Stimulated activated CD4-positive, alpha-beta T cell treated with anti-CD3 and anti-CD28 coated beads, TNF-alpha, amount 100 ng/mL, for 48 hours (primary cell): ENCODE measurements around the gene ZNRF2.
"Not testable (repeated sequence)": the region's sequence is repeated elsewhere in the genome, so short reads cannot be mapped to it uniquely, and the experiment has no call there.

Experiments
- DNase-seq, 3 donors: peaks; one replicate each; pipeline ENCODE4 v3.0.0-alpha.2; 2020; ENCODE audit warnings: low read depth in 3 of 3

ZNRF2 gene

DNA sequence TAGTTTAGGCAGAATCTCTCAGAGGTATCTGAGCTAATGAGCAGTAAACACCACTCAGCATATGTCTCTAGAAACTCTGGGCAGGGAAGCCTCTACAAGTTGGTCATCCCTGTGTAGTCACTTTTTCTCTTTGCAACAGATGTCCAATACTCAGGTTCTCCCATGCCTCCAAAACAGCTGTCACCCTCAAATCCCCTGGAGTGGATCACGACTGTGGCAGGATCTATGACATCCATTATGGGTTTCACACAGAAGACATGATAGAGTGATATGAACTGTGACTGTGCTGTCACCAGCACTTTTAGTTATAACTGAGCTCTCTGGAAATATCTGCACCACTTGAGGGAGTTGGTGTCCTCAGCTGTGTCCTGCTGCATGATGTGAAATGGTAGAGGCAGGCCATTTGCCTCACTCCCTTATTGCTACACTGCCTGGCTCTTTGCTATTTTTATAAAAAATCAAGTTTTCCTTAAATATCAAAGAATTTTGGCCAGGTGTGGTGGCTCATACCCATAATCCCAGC is 24.1 kb upstream of the ZNRF2 start:
- no peak for DNase-seq

DNA sequence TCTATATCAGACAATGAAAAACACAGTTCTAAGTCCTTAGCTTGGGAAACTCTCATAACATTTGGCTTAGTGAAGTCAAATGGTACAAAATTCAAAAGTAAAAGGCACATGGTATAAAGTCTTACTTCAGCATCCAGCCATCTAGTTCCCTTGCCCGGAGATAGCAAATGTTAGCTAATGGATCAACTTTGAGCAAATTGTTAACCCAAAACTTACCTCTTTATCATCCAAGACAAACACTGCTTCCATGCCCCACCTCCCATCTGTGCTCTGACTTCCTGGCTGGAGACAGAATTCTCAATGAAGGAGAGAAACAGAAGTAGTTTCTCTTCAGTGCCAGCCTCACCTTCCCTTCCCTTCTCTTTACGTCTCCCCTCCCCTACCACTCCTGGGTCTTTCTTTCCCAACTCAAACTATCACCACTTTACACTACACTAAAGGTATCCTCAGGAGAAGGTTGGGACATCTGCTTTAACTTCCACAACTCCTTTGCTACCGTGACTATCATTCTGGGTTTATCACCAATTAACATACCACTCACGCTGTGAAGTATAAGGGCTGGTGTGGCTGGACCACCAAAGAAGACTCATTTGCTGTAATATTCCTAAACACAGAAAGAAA is 21.2 kb upstream of the ZNRF2 start:
- DNase-seq, result no peak

DNA sequence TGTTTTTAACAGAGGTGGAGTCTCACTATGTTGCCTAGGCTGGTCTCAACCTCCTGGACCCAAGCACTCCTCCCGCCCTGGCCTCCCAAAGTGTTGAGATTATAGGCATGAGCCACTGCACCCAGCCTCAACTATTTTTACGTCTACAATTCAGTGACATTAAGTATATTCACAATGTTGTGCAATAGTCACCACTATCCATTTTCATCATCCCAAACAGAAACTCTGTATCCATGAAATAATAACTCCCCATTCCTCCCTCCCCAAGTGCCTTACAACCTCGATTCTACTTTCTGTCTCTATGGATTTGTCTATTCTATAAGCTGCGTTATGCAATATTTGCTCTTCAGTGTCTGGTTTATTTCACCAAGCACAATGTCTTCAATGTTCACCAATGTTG is 20.3 kb upstream of the ZNRF2 start:
- no peak for DNase-seq

DNA sequence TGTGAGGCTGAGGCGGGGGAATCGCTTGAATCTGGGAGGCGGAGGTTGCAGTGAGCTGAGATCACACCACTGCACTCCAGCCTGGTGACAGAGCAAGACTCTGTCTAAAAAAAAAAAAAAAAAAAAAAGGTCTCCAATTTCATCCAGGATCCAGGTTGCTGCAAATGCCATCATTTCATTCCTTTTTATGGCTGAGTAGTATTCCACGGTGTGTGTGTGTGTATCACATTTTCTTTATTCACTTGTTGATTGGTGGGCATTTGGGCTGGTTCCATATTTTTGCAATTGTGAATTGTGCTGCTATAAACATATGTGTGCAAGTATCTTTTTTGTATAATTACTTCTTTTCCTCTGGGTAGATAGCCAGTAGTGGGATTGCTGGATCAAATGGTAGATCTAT is 19.2 kb upstream of the ZNRF2 start:
- DNase-seq, result not testable (repeated sequence)

DNA sequence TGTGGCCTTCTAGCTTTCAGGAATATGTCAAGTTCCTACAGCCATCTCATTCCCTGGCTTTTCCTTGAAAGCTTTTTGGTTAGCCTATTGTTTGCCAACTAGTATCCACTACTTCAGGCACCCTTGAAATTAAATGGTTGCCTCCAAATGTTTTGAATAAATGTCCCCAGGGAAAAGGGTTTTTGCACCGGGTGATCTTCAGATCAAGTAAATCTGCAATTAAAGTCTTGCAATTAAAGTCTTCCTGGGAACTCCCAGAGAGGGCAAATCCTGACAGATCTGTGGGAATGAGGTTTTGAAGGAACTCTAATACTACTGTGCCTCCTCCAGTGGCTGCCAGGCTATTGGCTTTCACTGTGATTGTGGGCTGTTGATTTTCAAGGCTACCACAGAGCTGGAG is 17.7 kb upstream of the ZNRF2 start:
- no peak for DNase-seq

DNA sequence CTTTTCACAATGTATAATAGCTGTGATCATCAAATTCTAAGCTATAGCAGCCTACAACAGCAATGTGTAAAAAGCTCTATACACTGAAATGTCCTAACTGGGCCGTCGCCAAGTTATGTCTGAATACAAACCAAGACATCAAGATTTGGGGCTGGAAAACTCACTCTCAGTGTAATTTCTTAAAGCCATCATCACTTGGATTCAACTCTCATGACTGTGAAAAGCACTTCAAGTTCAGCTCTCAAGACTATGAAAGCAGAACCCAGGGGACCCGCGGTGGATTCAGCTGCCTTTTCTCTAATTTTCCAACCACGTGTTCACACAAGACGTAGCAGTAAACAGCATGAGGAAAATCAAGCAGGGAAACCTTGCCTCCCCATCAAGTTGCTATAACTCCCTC is 15.8 kb upstream of the ZNRF2 start:
- no peak for DNase-seq

DNA sequence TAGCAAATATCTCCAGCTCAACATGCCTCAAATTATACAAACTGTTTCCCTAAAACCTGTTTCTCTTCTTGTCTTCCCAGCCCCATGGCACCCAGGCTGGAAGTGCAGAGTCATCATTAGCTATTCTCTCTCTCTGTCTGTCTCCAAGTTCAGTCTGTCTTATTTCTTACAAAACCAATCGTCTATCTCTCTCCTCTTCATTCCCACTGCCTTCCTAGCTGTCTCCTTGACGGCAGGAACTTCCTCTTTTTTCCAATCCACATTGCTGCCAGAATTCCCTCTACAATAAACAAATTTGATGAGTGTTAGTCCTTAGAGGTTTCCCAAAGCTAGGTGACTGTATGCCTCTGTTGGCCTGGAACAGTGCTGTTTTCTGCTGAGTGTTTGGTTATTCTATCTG is 14.9 kb upstream of the ZNRF2 start:
- no peak for DNase-seq

DNA sequence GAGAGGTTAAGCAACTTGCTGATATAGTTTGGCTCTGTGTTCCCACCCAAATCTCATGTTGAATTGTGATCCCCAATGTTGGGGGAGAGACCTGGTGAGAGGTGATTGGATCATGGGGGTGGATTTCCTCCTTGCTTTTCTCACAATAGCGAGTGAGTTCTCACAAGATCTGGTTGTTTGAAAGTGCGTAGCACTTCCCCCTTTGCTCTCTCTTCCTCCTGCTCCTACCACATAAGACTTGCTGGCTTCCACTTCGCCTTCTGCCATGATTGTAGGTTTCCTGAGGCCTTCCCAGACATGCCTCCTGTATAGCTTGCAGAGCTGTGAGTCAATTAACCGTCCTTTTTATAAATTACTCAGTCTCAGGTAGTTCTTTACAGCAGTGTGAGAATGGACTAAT is 13.5 kb upstream of the ZNRF2 start:
- DNase-seq, result no peak

DNA sequence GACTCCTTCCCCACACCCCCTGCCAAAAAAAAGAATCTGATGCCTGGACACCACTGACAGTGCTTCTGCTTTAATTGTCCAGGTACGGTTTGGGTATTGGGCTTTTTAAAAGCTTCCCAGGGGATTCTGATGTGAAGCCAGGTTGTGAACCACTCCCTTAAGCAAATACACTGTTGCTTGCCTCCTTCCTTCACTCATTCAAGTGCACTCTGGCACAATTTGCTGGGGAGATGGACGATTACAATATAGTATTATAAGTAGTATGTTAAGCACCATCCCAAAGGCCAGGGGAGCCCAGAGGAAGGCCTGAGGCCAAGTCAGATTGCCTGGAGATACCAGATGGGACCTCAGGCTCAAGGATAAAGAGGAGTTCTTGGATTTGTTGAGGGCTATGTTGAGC is 12.3 kb upstream of the ZNRF2 start:
- DNase-seq, result no peak

DNA sequence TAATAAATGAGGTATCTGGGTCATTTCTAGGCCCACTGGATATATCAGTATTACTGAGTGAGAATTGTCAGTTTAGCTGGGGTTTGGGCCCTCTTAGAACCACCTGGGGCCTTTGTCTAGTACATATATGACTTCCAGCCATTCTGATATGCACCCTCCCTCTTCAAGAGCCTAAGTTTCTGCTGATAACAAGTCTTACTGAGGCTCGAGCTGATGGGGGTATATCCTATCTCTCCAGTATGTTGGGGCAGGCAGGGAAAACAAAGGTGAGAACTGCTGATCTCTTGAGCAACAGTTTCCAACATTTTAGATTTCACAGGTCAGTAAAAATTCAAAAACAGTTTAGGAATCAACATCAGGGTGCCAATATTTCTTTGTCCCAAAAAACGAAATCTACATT is 10.8 kb upstream of the ZNRF2 start:
- no peak for DNase-seq

DNA sequence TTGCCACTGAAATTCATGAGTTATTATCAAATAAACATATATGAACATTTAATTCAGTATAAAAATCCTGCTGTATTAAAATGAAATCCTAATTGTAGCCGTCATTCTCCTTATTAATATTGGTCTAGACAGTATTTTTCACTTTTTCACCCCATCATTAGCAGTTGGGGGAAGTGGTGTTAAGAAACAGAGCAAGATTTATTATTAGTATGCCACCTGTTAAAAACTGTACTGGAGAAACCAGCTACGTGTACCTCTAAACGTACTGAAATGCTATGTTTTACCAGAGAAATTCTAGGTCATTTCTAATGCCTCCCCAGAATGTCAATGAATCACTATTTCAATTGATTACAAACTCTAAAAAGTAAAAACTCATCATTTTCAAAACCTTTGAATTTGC is 9.8 kb upstream of the ZNRF2 start:
- DNase-seq, result no peak

DNA sequence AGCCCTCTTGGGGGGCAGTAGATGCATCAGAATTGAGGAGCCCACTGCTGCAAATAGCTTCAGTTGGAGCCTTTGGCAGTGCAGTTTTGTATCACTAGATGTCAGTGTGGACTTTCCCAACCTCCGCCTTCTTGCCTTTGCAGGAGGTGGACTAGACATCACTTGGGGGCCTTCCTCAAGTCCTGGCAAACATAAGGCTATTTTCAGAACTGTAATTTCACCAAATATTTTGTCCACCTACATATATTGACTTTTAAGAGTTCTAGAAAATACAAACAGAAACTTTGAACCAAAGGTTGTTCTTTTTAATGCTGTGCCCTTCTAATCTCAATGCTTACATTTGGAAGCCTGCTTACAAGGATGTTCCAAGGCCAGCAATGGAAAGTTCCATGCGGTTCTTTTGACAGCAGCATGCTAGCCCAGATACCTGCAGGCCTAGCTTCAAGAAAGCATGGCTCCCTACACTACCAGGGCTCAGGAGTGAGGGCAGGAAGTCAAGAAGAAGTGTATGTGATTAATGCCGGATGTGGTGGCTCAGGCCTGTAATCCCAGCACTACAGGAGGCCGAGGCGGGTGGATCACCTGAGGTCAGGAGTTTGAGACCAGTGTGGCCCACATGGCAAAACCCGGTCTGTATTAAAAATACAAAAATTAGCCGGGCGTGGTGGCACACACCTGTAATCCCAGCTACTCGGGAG is 8.0 kb upstream of the ZNRF2 start:
- peak in 1 of 3 donors; percentile 24 for DNase-seq

DNA sequence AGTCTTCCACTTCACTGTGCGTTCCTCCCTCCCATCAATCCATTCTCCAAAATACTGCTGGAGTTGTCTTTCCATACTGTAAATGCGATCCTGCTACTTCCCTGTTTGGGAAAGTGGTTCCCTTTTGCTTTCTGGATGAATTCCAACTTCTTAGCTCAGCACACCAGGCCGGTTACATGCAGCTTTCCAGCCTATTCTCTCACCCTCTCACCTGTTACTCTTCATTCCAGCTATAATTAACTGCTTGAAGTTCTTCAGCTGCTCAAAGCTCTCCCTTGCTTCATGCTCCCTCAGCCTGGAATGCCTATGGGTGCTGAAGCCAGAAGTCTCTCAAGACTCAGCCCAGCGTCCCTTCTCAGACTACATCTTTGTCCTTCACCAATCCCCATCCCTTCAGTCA is 6.0 kb upstream of the ZNRF2 start:
- DNase-seq, result no peak

DNA sequence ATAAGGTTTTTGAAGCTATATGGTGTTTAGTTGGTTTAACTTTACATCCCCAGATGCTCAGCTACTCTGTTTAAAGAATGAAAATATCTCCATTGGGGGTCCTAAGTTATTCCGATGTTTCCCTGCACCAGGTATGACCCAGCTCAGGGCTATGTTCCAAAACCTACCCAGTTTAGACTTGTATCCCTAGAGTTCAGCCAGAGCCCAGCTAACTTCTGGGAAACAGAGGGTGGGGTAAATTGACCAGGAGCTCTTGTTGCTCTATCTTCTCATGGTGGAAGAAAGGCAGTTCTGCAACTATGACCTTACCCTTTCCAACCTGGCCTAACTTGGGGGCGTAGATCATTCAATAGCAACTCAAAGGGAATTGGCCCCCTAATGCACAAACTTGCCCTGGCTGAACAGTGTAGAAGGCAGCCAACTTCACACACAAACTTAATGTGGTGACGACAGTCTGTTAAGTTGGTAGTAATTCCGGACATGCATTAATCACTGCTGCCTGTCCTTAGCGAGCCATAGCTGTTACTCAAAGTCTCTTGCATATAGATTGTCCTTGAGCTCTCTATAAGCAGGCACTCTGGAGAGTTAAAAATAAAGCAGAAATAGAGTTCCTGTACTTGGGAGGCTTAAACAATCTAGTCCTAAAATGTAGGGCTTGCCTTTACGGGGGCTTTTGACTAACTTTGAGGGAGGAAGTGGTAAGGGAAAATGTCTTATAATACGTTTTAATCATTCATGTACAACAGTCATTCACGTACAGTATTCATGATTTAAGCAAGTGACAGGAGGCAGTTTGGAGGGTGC is 5.3 kb upstream of the ZNRF2 start:
- DNase-seq, result no peak

DNA sequence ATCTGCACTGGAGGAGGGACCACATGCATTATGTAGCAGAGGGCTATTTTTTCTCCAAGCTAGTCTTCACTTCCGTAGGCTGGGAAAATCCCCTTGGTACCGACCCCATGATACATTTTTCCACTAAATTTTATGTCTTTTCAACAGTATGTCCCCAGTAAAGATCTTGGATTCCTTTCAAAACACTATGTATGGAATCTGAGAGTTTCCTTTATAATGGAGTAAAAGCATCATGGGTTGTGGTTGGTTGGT is 4.8 kb upstream of the ZNRF2 start:
- DNase-seq, result no peak

DNA sequence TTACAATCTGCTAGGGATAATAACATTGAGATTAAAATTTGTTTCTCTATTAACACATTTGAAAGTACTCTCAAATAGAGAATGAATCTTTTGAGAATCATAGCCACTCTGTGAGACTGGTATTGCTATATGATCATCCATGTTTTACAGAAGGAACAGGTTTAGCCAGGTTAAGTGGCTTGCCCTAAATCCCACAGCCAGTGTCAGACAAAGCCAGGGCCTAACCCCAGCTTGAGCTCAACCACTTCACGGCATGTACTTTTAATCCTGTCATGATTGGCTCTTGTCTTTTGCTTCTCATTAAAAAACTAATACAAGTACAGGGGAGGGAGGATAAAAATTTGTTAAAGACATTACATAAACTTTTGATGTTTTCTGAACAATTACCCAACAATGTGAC is 3.8 kb upstream of the ZNRF2 start:
- no peak for DNase-seq

DNA sequence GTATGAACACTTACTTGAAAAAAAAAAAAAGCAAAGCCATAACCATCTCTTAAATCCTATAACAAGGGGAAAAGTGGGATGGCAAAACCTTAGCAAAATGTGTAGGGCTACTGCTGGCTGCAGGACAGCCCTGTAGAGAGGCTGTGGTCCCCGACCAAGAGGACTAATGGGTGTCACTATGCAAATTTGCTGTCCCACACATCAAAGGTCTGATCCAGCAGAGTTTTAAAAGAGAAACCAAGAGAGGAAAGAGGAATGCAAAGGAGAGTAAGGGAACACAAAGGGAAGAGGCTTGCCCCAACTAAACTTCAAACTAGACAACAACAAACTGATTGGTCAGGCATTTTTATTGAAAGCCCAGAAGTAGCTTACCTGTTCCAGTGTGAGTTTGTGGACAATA is 3.1 kb upstream of the ZNRF2 start:
- no peak for DNase-seq

DNA sequence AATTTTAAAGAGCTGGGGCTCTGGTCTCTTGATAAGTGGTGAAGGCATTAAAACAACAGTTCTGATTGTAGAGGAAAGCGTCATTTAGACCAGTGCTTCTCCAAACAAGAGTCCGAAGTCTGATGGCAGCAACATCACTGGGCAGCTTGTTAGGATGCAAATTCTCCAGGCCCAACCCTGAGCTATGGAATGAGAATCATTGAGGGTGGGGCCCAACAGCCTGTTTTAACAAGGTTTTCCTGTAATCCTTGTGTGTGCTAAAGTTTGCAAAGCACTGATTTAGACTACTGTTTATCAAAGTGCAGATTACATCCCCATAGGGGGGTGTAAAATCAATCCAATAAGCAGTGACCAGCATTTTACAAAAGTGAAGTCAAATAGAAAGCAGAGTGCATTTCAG is 2.6 kb upstream of the ZNRF2 start:
- DNase-seq, result no peak

DNA sequence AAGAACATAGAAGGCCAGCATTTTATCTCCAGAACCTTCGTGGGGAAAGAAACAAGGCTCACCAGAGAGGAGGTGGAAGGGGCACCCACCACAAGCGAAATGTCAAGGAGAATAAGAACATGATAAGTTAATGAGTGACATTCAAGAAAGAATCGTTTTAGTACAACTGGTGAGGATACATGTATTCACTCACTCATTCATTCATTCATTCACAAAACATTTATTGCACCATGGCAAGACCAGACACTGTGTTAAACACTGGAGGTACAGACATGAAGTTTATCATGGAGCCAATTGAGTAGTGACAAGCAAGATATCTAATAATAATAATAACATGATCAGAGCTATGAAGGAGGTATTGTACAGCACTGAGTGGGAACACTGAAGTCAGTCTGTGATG is 1.7 kb upstream of the ZNRF2 start:
- DNase-seq, result no peak

DNA sequence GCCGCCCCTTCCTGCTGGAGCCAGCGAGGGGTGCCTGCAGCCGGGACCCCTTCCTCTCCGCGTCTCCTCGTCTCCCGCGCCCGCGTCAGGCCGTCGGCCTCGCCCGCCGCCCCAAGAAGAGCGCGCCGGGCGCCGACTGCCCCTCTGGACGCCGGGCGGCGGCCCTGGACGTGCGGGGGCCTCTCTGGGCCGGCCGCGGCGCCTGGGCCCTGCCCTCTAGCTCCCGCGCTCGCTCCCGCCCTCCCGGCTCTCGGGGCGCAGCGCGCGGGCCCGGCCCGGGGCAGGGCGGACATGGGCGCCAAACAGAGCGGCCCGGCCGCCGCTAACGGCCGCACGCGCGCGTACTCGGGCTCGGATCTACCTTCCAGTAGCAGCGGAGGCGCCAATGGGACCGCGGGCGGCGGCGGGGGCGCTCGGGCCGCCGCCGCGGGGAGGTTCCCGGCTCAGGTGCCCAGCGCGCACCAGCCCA is 704 bp downstream of the ZNRF2 start:
- peak in 2 of 3 donors; percentile 13 to 32 for DNase-seq

DNA sequence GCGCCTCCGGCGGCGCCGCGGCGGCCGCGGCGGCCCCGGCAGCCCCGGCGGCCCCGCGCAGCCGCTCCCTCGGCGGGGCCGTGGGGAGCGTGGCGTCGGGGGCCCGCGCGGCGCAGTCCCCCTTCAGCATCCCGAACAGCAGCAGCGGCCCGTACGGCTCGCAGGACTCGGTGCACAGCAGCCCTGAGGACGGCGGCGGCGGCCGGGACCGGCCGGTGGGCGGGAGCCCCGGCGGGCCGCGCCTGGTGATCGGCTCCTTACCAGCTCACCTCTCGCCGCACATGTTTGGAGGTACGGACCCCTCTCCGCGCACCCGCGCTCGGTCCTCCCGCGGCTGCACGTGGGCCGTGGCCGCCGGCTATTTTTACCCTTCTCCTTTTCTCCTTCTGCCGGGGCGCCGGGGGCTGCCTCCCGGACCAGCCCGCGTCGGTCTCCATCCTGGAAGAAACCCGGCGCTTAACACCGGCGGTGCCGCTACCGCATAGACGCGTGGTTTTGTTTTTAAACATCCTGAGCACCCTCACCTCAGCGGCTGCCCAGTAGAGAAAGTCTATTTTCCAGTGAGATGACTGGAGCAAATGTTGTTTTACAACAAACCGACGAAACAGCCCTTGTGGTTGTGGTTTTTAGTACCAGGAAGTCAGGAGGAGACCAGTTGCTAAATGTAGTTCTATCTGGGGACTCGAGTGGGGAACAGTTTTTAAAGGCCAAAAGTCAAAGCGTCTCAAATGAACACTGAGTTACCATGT is 1.3 kb downstream of the ZNRF2 start:
- peak; percentile 28 to 45 (median 33) for DNase-seq

DNA sequence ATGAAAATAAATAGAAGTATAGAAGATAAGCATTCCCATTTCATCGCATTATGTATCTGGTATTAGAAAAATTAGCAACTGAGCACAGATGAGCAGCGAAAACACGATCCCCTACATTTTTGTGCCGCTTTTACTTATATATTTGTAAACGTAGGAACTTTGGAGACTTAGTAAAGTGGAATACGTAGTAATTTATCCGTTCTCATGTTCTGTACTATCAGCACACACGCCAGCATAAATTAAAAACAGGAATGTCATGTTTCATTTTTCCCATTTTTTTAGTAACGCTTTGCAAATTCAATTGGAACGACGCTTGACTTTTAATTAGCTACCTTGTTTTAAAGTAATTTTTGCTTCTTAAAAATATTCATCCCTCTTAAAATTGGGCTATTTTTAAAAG is 2.4 kb downstream of the ZNRF2 start:
- no peak for DNase-seq
